Naive thymus-derived CD4-positive, alpha-beta T cell (primary cell): ENCODE results near the gene NAA15. TPM values are rescaled to one million over a fixed set of nuclear protein-coding genes. Genes with fewer than 3 reads are reported as not detected.
A peak's percentile ranks its signal among the peaks of the same experiment; 100 is the strongest.

ENCODE experiments used
- ATAC-seq: fragments of 150-1000 bp; cut with Tn5 transposase; 2 replicates; pipeline ENCODE4 v1.10.0; 2021; ENCODE audit warnings: mild to moderate bottlenecking, moderate library complexity
- CTCF ChIA-PET: fragments of 350-600 bp; sonication (Branson Sonifier 250); formaldehyde crosslinking; loops from one replicate; lab custom pipeline; 2021; ENCODE audit warnings: antibody characterized with exemption; lab: Charles Lee
- POLR2A ChIA-PET: fragments of 350-600 bp; sonication (Branson Sonifier 250); formaldehyde crosslinking; loops from one replicate; lab custom pipeline; 2021; ENCODE audit warnings: antibody characterized with exemption, inconsistent platforms; lab: Charles Lee
- DNase-seq, 9 donors: peaks; one replicate each; pipeline versions ENCODE4 v3.0.0 to v3.0.0-alpha.2; 2020 to 2022; ENCODE audit warnings: mixed read lengths in 1 of 9
- H3K27ac ChIP-seq: one replicate; pipeline ENCODE4 v1.7.0; 2013; ENCODE audit warnings: mild to moderate bottlenecking, low read depth, low read length, moderate library complexity
- H3K27me3 ChIP-seq, 2 donors: one replicate each; pipeline ENCODE4 v1.7.0; 2013; ENCODE audit warnings: low read length in 2 of 2, mild to moderate bottlenecking in 2 of 2, moderate library complexity in 2 of 2; ENCODE audit not compliant: control insufficient read depth in 2 of 2, insufficient read depth in 2 of 2
- H3K36me3 ChIP-seq, 3 experiments: 1 replicate in 2 of 3; 2 replicates in 1 of 3; pipeline ENCODE4 v1.7.0; 2013; ENCODE audit warnings: low read length in 3 of 3, mild to moderate bottlenecking in 3 of 3, moderate library complexity in 1 of 3; ENCODE audit not compliant: insufficient read depth in 3 of 3, control insufficient read depth in 2 of 3
- H3K4me1 ChIP-seq, 2 donors: one replicate each; pipeline ENCODE4 v1.7.0; 2013; ENCODE audit warnings: low read length in 2 of 2, mild to moderate bottlenecking in 2 of 2, moderate library complexity in 1 of 2; ENCODE audit not compliant: control insufficient read depth in 2 of 2, insufficient read depth in 2 of 2
- H3K4me3 ChIP-seq: 2 replicates; pipeline ENCODE4 v1.7.0; 2013; ENCODE audit warnings: mild to moderate bottlenecking, low read length
- H3K9me3 ChIP-seq, 3 experiments: 1 replicate in 2 of 3; 2 replicates in 1 of 3; pipeline ENCODE4 v1.7.0; 2013; ENCODE audit warnings: low read length in 3 of 3; ENCODE audit not compliant: control insufficient read depth in 2 of 3
- H3K27ac Mint-ChIP-seq, 9 donors: one replicate each; pipeline ENCODE4 v1.8.0; 2020 to 2022; ENCODE audit warnings: mixed read lengths in 9 of 9, mild to moderate bottlenecking in 8 of 9, moderate library complexity in 5 of 9, inconsistent platforms in 2 of 9
- H3K27me3 Mint-ChIP-seq, 5 donors: one replicate each; pipeline ENCODE4 v1.8.0; 2021 to 2022; ENCODE audit warnings: mixed read lengths in 5 of 5, mild to moderate bottlenecking in 1 of 5
- H3K36me3 Mint-ChIP-seq, 5 donors: one replicate each; pipeline ENCODE4 v1.8.0; 2020 to 2022; ENCODE audit warnings: mixed read lengths in 5 of 5, mild to moderate bottlenecking in 3 of 5, inconsistent platforms in 1 of 5
- H3K4me1 Mint-ChIP-seq, 7 donors: one replicate each; pipeline ENCODE4 v1.8.0; 2020 to 2022; ENCODE audit warnings: mixed read lengths in 7 of 7, mild to moderate bottlenecking in 3 of 7, inconsistent platforms in 1 of 7
- H3K4me3 Mint-ChIP-seq, 10 donors: one replicate each; pipeline ENCODE4 v1.8.0; 2020 to 2022; ENCODE audit warnings: mild to moderate bottlenecking in 10 of 10, mixed read lengths in 10 of 10, moderate library complexity in 6 of 10, inconsistent platforms in 2 of 10
- H3K9me3 Mint-ChIP-seq, 11 donors: one replicate each; pipeline ENCODE4 v1.8.0; 2020 to 2022; ENCODE audit warnings: mixed read lengths in 11 of 11, mild to moderate bottlenecking in 4 of 11, inconsistent platforms in 1 of 11, moderate library complexity in 1 of 11
- intact Hi-C, 2 donors: fragments of 100-400 bp; cut with micrococcal nuclease; formaldehyde crosslinking; loops; one replicate each; pipeline ENCODE4 v1.15.1; 2023
- polyA plus RNA-seq, 2 donors: library from polyadenylated mRNA; unstranded; fragments of 300-500 nt; fragmentation: Illumina TruSeq; gene quantifications; one replicate each; pipeline ENCODE4 v1.2.3, GENCODE V29; 2021
- total RNA-seq, 6 experiments: library from RNA in 5 of 6; stranded (reverse) in 5 of 6; gene quantifications; 1 replicate in 5 of 6; 2 replicates in 1 of 6; pipeline ENCODE4 v1.2.3 and lab custom pipeline; 2021 to 2026

The NAA15 gene
- total and polyA plus RNA-seq, 7 experiments from 2014 or later, result 35.7 to 67.4 (median 45.3) TPM

- ChIA-PET CTCF (interaction anchor here (0.7 to 1.9 kb wide), 6 partner anchors 121 to 270 kb away, joined by 3 to 6 read pairs (median 4); no protein-coding TSS in a partner anchor), POLR2A (interaction anchor here (0.7 to 3.3 kb wide), 19 partner anchors 8 to 1223 kb away, joined by 3 to 36 read pairs (median 5); partner anchors contain the start of genes ELF2, ELMOD2, NOCT and RAB33B)
- Mint-ChIP-seq H3K4me3 (peak overlapping the region; percentile 96 to 100 (median 100)), H3K9me3 (peaks cover 0 to 4% (median 0%) of the 10 kb centered on the region in 11 donors), H3K27ac (peak overlapping the region; percentile 97 to 100 (median 99)), H3K36me3 (peaks cover 8 to 14% (median 9%) of the 10 kb centered on the region in 5 donors), H3K27me3 (no peaks in the 10 kb centered on the region), H3K4me1 (peaks cover 13 to 76% (median 61%) of the 10 kb centered on the region in 7 donors)
- Histone ChIP-seq H3K27me3 (no peaks in the 10 kb centered on the region), H3K9me3 (no peaks in the 10 kb centered on the region), H3K36me3 (peaks cover 0 to 7% (median 0%) of the 10 kb centered on the region in 3 experiments), H3K4me3 (peak overlapping the region; percentile 83), H3K27ac (peak overlapping the region; percentile 92), H3K4me1 (peaks cover 25 to 34% of the 10 kb centered on the region in 2 donors)
- DNase-seq, result peak in 1 of 9 donors; percentile 22
- ATAC-seq, result peak; percentile 11
- intact Hi-C loops, result loop anchor here (1.0 to 10.0 kb wide), 16 partner anchors 37 to 1924 kb away; partner anchors contain the start of genes ELMOD2 (in 2 of the 2), MAML3 (in 2 of the 2), NOCT (in 2 of the 2) and SETD7 (in 2 of the 2)
These were observed 733 bp upstream of the NAA15 start for GRCh38 chr4:139300431-139301112.

GRCh38 chr4:139301821-139302611, 711 bp downstream of the NAA15 start, which contains the start of gene NDUFC1:
NDUFC1 (minus strand) TSS chr4:139302477; CDS start chr4:139295798, 6,679 bp downstream.
- peak within 1 kb of the TSS; percentile 92 for H3K27ac ChIP-seq
- no peaks in the 10 kb centered on the region for H3K27me3 ChIP-seq
- no peaks in the 10 kb centered on the region for H3K9me3 ChIP-seq
- H3K4me3 ChIP-seq, result peak within 1 kb of the TSS; percentile 83
- ChIA-PET POLR2A (interaction anchor here (0.6 to 3.3 kb wide), 20 partner anchors 10 to 1222 kb away, joined by 3 to 36 read pairs (median 4); partner anchors contain the start of genes ELF2, ELMOD2, NOCT and RAB33B), CTCF (interaction anchor here (1.2 to 1.9 kb wide), 3 partner anchors 20 to 271 kb away, joined by 3 to 6 read pairs (median 3); no protein-coding TSS in a partner anchor)
- H3K27ac Mint-ChIP-seq, result peak within 1 kb of the TSS; percentile 97 to 100 (median 99)
- ATAC-seq (peak; percentile 53), DNase-seq (peak; percentile 51 to 78 (median 67))
- peaks cover 0 to 7% (median 0%) of the 10 kb centered on the region in 3 experiments for H3K36me3 ChIP-seq
- no peaks in the 10 kb centered on the region for H3K27me3 Mint-ChIP-seq
- peaks cover 25 to 80% (median 63%) of the 10 kb centered on the region in 7 donors for H3K4me1 Mint-ChIP-seq
- peaks cover 22 to 28% of the 10 kb centered on the region in 2 donors for H3K4me1 ChIP-seq
- H3K9me3 Mint-ChIP-seq, result peaks cover 0 to 4% (median 0%) of the 10 kb centered on the region in 11 donors
- peak within 1 kb of the TSS; percentile 96 to 100 (median 100) for H3K4me3 Mint-ChIP-seq
- intact Hi-C loops, result loop anchor here (1.0 to 10.0 kb wide), 18 partner anchors 10 to 1923 kb away; partner anchors contain the start of genes ELMOD2 (in 2 of the 2), MAML3 (in 2 of the 2), NOCT (in 2 of the 2) and SCOC (in 2 of the 2)
- peaks cover 8 to 23% (median 17%) of the 10 kb centered on the region in 5 donors for H3K36me3 Mint-ChIP-seq

DNA sequence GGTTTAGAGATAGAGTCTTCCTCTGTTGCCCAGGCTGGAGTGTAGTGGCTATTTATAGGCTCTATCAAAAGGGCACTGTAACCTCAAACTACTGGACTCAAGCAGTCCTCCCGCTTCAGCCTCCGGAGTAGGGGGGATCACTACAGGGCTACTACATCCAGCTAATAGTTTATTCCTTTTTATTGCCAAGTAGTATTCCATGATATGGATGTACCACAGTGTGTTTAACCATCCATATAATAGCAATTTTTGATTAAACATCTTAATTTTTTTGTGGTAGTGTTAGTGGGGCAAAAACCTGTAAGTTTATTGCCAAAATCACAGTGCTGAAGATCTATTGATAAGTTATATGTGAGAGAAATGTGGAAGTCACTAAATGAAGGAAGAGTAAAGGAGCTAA, 3.6 kb downstream of the NAA15 start:
- H3K4me1 ChIP-seq, result peaks cover 17 to 26% of the 10 kb centered on the region in 2 donors
- no peak overlapping the region for H3K27ac ChIP-seq
- H3K27ac Mint-ChIP-seq, result peak overlapping the region in 5 of 9 donors; percentile 36 to 86 (median 73)
- no peak overlapping the region for H3K4me3 ChIP-seq
- no peaks in the 10 kb centered on the region for H3K27me3 ChIP-seq
- peaks cover 0 to 7% (median 0%) of the 10 kb centered on the region in 3 experiments for H3K36me3 ChIP-seq
- ChIA-PET CTCF (interaction anchor here (0.6 to 1.8 kb wide), 4 partner anchors 9 to 122 kb away, joined by 3 to 5 read pairs (median 4); no protein-coding TSS in a partner anchor), POLR2A (interaction anchor here (0.7 kb wide), 1 partner anchor 38 kb away, joined by 8 read pairs; no protein-coding TSS in a partner anchor)
- intact Hi-C loops, result loop anchor here (5.0 to 10.0 kb wide), 7 partner anchors 32 to 1920 kb away; partner anchors contain the start of genes ELMOD2 (in 1 of the 2), MAML3 (in 1 of the 2), SLC7A11 (in 1 of the 2) and ZNF330 (in 1 of the 2)
- no peak for DNase-seq
- H3K4me1 Mint-ChIP-seq, result peaks cover 22 to 88% (median 63%) of the 10 kb centered on the region in 7 donors
- peaks cover 0 to 4% (median 0%) of the 10 kb centered on the region in 11 donors for H3K9me3 Mint-ChIP-seq
- H3K27me3 Mint-ChIP-seq, result no peaks in the 10 kb centered on the region
- peaks cover 8 to 27% (median 19%) of the 10 kb centered on the region in 5 donors for H3K36me3 Mint-ChIP-seq
- ATAC-seq, result no peak
- H3K4me3 Mint-ChIP-seq, result peak overlapping the region in 5 of 10 donors; percentile 17 to 49 (median 41)
- no peaks in the 10 kb centered on the region for H3K9me3 ChIP-seq

DNA sequence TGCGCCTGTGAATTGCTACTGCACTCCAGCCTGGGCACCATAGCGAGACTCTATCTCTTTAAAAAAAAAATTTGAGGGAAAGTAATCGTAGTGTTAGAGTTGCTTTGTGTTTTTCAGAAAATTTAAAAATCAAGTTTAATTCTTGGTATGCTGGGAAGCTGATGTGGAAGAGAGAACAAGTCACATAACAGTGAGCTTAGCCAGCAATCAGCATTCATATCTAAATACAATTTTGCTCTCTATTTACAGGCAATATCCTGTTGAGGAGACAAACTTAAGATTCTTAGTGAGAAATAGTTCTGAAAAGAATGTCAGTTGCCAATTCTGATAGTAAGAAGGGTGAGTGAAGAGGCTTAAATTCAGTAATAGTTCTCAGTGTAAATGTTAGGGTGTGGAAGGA, 10.6 kb downstream of the NAA15 start:
- no peak for DNase-seq
- no peak overlapping the region for H3K4me3 ChIP-seq
- Mint-ChIP-seq H3K9me3 (peaks cover 0 to 2% (median 0%) of the 10 kb centered on the region in 11 donors), H3K4me3 (peak overlapping the region in 5 of 10 donors; percentile 3 to 61 (median 31)), H3K4me1 (peaks cover 57 to 86% (median 79%) of the 10 kb centered on the region in 7 donors), H3K27ac (peak overlapping the region in 8 of 9 donors; percentile 28 to 78 (median 44)), H3K27me3 (no peaks in the 10 kb centered on the region), H3K36me3 (peaks cover 0 to 13% (median 5%) of the 10 kb centered on the region in 5 donors)
- H3K27ac ChIP-seq, result no peak overlapping the region
- H3K27me3 ChIP-seq, result no peaks in the 10 kb centered on the region
- intact Hi-C loops, result loop anchor here in 1 of 2 donors (1.0 kb wide), 1 partner anchor 10 kb away; the partner anchor contains the start of gene NDUFC1
- no peaks in the 10 kb centered on the region for H3K9me3 ChIP-seq
- no peaks in the 10 kb centered on the region for H3K36me3 ChIP-seq
- H3K4me1 ChIP-seq, result peaks cover 18 to 26% of the 10 kb centered on the region in 2 donors
- no peak for ATAC-seq
- CTCF ChIA-PET, result interaction anchor here (0.6 to 0.7 kb wide), 2 partner anchors 16 to 522 kb away, joined by 3 read pairs; no protein-coding TSS in a partner anchor
- POLR2A ChIA-PET, result interaction anchor here (0.5 to 1.8 kb wide), 3 partner anchors 16 to 193 kb away, joined by 3 to 6 read pairs (median 3); no protein-coding TSS in a partner anchor

GRCh38 chr4:139312552-139313332, 11.4 kb downstream of the NAA15 start:
- Histone ChIP-seq H3K27ac (no peak overlapping the region), H3K36me3 (no peaks in the 10 kb centered on the region), H3K4me3 (no peak overlapping the region), H3K4me1 (peaks cover 21 to 25% of the 10 kb centered on the region in 2 donors), H3K27me3 (no peaks in the 10 kb centered on the region), H3K9me3 (no peaks in the 10 kb centered on the region)
- no peak for DNase-seq
- no peaks in the 10 kb centered on the region for H3K27me3 Mint-ChIP-seq
- H3K36me3 Mint-ChIP-seq, result peaks cover 0 to 13% (median 5%) of the 10 kb centered on the region in 5 donors
- intact Hi-C loops, result loop anchor here in 1 of 2 donors (1.0 kb wide), 1 partner anchor 10 kb away; the partner anchor contains the start of gene NDUFC1
- peaks cover 0 to 3% (median 0%) of the 10 kb centered on the region in 11 donors for H3K9me3 Mint-ChIP-seq
- CTCF ChIA-PET, result interaction anchor here (0.6 kb wide), 1 partner anchor 521 kb away, joined by 3 read pairs; no protein-coding TSS in a partner anchor
- POLR2A ChIA-PET, result interaction anchor here (0.5 to 1.8 kb wide), 5 partner anchors 10 to 213 kb away, joined by 3 to 6 read pairs (median 3); partner anchors contain the start of gene NDUFC1
- H3K4me1 Mint-ChIP-seq, result peaks cover 58 to 86% (median 79%) of the 10 kb centered on the region in 7 donors
- peak overlapping the region in 8 of 9 donors; percentile 29 to 78 (median 59) for H3K27ac Mint-ChIP-seq
- H3K4me3 Mint-ChIP-seq, result peak overlapping the region in 5 of 10 donors; percentile 4 to 56 (median 47)
- ATAC-seq, result no peak
